SK-N-SH (cell line): ENCODE data around the gene CFAP58.

Experiments
- FOSL2 ChIP-seq: IDR thresholded peaks from 2 replicates; pipeline ENCODE4 v1.4.0; 2012; ENCODE audit warnings: low read depth, mild to moderate bottlenecking, moderate library complexity, borderline replicate concordance
- GABPA ChIP-seq: IDR thresholded peaks from 2 replicates; pipeline ENCODE4 v1.4.0; 2012; ENCODE audit warnings: low read depth, mild to moderate bottlenecking
- POLR2AphosphoS5 ChIP-seq: IDR thresholded peaks from 2 replicates; pipeline ENCODE4 v1.6.1; 2012; ENCODE audit warnings: low read depth, low read length
- RXRA ChIP-seq: IDR thresholded peaks from 2 replicates; pipeline ENCODE4 v1.4.0; 2012; ENCODE audit warnings: low read depth, mild to moderate bottlenecking, borderline replicate concordance
- TAF1 ChIP-seq: IDR thresholded peaks from 2 replicates; pipeline ENCODE4 v1.6.1; 2012; ENCODE audit warnings: low read depth, mild to moderate bottlenecking, low read length, moderate library complexity, borderline replicate concordance
- TEAD4 ChIP-seq: IDR thresholded peaks from 2 replicates; pipeline ENCODE4 v1.4.0; 2012; ENCODE audit warnings: mild to moderate bottlenecking, borderline replicate concordance; ENCODE audit not compliant: insufficient read depth
- TF ChIP-seq, protein P1 (sequence below): IDR thresholded peaks from 2 replicates; pipeline ENCODE4 v1.4.0; 2012; ENCODE audit warnings: low read depth, borderline replicate concordance
- TF ChIP-seq, protein P2 (sequence below): IDR thresholded peaks from 2 replicates; pipeline ENCODE4 v1.4.0; 2012; ENCODE audit warnings: low read depth
- TF ChIP-seq, protein P3 (sequence below): fragments of 200-600 bp; sonication (generic); IDR thresholded peaks from 2 replicates; pipeline ENCODE4 v1.6.1; 2017; ENCODE audit warnings: antibody characterized with exemption, mild to moderate bottlenecking, moderate library complexity
- TF ChIP-seq, protein P4 (sequence below): IDR thresholded peaks from 2 replicates; pipeline ENCODE4; 2012

DNA sequence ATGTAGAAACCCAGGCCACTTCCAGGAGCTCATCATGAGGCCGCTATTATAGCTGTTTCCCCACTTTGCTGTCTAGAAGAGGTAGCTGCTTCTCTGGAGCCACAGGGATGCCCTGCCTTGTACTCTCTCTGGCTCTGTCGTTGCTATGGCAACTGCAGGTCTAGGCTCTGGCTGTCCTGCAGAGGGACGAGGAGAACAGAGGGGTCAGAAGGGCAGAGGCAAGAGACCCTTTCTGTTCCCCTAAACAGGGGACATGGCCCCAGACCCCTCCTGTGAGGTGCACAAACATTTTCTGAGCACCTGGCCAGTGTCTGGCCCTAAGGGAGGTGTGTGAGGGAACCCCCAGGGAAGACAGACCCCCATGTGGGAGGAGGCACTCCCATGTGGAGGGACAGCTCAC lies 46.7 kb upstream of the CFAP58 start:
- no peak for TF ChIP-seq TAF1
- TF ChIP-seq, protein P1, sequence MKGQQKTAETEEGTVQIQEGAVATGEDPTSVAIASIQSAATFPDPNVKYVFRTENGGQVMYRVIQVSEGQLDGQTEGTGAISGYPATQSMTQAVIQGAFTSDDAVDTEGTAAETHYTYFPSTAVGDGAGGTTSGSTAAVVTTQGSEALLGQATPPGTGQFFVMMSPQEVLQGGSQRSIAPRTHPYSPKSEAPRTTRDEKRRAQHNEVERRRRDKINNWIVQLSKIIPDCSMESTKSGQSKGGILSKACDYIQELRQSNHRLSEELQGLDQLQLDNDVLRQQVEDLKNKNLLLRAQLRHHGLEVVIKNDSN, result no peak
- TF ChIP-seq, protein P2, sequence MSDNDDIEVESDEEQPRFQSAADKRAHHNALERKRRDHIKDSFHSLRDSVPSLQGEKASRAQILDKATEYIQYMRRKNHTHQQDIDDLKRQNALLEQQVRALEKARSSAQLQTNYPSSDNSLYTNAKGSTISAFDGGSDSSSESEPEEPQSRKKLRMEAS, result no peak
- TF ChIP-seq, protein P3, sequence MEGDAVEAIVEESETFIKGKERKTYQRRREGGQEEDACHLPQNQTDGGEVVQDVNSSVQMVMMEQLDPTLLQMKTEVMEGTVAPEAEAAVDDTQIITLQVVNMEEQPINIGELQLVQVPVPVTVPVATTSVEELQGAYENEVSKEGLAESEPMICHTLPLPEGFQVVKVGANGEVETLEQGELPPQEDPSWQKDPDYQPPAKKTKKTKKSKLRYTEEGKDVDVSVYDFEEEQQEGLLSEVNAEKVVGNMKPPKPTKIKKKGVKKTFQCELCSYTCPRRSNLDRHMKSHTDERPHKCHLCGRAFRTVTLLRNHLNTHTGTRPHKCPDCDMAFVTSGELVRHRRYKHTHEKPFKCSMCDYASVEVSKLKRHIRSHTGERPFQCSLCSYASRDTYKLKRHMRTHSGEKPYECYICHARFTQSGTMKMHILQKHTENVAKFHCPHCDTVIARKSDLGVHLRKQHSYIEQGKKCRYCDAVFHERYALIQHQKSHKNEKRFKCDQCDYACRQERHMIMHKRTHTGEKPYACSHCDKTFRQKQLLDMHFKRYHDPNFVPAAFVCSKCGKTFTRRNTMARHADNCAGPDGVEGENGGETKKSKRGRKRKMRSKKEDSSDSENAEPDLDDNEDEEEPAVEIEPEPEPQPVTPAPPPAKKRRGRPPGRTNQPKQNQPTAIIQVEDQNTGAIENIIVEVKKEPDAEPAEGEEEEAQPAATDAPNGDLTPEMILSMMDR, result no peak
- no peak for TF ChIP-seq TEAD4
- no peak for TF ChIP-seq POLR2AphosphoS5
- no peak for TF ChIP-seq GABPA
- TF ChIP-seq FOSL2, result no peak
- TF ChIP-seq, protein P4, sequence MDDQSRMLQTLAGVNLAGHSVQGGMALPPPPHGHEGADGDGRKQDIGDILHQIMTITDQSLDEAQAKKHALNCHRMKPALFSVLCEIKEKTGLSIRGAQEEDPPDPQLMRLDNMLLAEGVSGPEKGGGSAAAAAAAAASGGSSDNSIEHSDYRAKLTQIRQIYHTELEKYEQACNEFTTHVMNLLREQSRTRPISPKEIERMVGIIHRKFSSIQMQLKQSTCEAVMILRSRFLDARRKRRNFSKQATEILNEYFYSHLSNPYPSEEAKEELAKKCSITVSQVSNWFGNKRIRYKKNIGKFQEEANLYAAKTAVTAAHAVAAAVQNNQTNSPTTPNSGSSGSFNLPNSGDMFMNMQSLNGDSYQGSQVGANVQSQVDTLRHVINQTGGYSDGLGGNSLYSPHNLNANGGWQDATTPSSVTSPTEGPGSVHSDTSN, result no peak
- TF ChIP-seq RXRA, result no peak
